Amygdala (tissue), 56 donors: ENCODE data around the gene PIMREG.
A peak's percentile ranks its signal among the peaks of the same experiment; 100 is the strongest.

Experiments used
- DNase-seq, 56 donors: peaks; one replicate each; lab custom pipeline; 2025; lab: John Stamatoyannopoulos, UW

PIMREG gene, protein sequence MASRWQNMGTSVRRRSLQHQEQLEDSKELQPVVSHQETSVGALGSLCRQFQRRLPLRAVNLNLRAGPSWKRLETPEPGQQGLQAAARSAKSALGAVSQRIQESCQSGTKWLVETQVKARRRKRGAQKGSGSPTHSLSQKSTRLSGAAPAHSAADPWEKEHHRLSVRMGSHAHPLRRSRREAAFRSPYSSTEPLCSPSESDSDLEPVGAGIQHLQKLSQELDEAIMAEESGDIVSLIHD

DNA sequence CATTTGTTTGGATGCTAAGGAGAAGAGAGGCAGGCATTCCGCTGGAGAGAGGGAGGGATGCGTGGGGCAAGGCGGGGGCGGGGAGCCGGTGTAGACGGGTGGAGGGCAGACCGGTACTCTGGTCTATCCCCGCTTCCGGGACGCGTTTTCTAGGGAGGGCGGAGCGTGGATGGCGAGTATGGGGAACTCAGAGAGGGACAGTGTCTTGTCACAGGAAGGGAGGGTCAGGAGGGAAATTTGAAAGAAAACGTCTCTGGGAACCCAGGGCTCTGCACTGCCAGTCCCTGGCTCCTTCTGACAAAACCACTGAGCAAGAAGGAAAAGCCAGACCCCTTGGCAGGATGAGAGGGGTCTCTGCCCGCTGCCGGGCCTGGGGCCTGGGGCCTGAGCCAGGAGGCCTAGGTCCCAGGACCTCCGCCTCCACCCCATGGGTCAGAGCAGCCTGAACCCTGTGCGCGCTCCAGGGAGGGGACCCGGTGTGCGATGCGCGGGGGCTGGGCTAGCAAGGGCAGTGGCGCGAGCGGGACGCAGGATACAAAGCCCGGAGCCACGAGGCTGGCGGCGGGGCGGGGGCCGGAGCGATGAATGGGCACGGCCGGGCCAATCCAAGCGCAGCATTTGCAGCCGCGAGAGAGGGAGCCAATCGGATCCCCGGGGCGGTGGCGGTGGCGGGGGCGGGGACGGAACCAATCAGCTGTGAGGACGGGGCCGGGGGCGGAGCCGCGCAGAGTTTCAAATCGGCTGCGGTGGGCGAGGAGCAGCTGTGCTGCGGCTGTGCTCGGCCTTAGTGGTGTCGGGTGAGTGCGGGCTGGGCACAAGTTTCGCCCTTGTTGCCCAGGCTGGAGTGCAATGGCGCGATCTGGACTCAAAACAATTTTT is at the start of gene PIMREG:
TSS of gene PIMREG (plus strand) at position 764 of the 879 bp plus-strand sequence. CDS start 656 bp downstream, outside the sequence.
- DNase-seq: peak; percentile 55 to 96 (median 88)

DNA sequence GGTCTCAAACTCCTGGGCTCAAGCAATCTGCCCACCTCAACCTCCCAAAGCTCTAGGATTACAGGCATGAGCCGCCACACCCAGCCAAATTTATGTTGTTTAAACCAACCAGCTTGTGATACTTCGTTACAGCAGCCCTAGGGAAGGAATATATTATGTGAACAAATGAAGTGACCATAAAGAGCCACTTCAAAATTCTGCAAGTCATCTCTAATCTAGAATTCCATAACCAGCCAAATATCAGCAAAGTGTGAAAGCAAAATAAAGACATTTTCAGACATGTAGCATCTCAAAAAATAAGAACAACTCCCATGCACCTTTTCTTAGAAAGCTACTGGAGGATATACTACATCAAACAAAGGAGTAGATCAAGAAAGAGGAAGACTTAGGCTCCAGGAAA is 45.3 kb upstream of the PIMREG start:
- DNase-seq: no peak

DNA sequence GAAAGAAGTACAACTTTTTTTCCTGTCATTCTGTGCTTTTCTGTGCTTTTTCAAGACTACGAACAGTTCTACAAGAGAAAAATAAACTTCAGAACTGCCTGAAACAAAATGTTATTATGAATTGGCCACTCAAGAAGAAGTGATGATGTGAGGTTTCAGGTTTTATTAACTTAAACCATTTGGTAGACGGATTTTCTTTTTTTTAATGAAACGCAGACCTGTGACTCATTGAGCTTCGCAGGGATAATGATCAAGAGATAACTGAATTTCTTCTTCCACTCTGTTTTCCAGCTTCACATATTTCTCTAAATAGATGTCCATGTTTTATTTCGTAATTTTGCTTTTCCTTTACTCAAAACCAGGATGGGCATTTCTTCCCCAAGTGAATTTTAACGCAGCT is 42.0 kb upstream of the PIMREG start:
- no peak for DNase-seq

DNA sequence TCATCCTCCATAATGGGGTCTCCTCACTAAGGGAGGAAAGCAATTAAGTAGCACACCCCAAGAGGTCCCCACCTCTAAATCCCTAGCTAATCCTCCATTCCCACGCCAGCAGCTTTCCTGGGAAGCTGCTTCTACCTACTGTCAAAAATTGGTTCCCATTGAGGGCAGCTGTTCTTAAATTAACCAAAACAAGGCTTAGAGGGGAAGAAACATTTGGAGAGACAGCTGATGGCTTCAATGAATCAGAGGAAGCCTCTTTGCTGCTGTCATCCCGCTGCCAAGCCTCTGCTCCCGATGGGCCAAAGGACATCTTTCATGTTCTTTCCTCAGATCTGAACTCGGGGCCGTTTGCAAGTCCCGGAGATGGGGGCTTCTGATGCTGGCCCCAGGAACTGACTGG is 36.0 kb upstream of the PIMREG start:
- DNase-seq: no peak

DNA sequence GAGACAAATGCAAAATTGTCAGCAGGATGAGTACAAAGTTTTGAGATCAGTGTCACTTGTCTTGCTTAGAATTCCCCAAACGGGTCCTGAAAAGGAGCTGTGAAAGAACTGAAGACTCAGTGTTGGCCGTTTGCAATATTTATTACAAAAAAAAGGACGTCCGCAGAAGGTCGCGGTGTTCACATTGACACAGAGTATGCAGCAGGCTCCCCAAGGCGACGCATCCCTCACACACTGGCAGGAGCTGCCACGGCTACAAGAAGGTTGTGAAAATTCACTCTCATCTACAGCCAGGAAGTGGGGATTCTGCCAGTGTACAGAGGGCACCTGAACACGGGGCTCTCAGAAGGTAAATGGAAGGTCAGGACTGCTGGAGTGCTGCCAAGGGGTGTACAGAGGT is 35.5 kb upstream of the PIMREG start:
- DNase-seq: no peak

DNA sequence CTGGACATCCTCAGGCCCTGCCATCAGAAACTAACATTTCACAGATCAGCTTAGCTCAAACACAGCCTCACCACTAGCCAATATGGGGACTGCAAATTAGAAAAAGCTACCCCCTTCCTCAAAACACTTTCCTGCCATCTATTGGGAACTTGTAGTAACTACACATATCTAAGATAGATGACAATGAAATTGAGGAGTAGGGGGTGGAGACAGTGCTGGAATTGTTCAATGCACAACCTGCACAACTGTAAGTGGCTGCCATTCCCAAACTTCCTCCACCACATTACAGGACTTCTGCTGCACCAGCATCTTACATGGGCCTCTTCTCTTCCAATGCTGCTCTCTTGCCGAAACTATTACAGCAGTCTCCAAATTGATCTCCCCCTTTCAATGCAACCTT is 31.2 kb upstream of the PIMREG start:
- DNase-seq: peak in 1 of 56 donors; percentile 3

DNA sequence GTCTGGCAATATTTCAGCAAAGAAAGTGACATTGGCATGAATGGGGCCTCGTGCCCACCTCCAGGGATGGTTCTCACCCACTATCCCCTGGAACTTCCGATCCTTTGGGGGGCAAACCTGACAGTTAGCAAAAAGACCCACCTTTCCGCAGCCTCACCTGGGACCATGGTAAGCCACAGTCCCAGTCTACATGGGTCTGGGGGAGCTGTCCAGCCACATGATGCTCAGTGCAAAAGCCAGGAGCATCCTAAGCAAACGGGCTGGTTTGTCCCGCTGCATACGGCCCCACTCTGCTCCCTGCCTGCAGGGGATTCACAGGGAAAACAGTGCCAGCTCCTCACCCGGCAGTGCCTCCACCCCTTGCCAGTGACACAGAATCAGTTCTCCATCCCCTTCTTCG is 28.6 kb upstream of the PIMREG start:
- no peak for DNase-seq

DNA sequence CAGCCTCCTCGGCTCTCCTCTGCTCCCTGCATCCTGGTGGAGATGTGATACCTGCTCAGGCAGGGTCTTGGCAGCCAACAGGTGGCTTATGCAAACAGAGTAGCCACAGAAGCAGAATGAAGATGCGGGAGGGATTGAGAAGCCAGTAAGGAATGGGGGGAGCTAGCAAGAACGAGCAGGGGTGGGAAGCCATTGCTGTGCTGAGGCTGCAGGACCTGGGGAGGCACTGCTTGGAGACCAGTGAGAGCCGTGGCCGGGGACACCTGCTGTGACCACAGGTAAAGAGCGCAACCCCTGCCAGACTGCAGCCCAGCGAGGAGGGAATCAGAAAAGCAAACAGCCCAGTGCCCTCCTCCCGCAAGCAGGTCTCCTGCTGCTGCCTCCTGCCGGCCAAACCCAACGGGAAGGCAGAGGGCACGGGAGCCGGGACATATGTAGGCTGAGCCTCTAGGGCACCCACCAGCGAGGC is 24.0 kb upstream of the PIMREG start:
- no peak for DNase-seq

DNA sequence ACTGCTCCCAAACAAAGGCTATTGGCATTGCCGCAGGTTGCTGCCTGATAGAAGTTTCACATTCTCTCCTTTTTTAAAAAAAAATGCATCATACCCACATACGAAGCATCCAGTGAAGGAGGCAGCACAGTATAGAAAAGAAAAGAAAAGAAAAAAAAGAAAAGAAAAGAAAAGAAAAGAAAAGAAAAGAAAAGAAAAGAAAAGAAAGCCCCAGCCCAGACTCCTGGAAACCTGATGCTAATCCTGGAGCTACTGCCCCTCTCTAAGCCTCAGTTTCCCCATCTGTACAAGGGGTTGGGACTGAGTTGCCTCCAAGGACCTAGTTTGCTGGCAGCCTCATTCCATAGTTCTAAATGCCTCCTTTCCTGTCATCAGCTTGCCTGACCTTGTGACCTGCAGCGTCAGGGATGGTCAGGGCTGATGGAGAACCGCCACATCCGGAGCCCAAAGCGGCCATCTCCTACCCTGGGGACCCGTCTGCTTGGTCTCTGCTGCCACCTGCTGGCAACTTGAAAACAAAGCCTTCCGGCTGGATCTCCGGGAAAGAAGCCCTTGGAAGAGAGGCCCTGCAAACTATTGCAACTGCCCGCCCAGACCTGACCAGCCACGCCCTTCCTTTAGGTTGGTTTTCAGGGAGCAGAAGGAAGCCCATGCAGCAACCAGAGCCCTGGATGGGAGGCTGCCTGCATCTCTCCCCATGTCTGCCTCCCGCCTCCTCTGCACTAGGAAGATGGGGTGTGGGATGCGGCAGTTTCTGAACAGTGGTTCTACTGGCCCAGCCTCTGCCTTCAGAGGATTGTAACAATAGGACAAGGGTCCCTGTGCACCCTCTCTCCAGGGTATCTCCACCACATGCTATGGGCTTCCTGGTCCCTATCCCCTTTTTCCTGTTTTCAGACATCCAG is 22.3 kb upstream of the PIMREG start:
- DNase-seq: peak in 54 of 56 donors; percentile 18 to 86 (median 64)

DNA sequence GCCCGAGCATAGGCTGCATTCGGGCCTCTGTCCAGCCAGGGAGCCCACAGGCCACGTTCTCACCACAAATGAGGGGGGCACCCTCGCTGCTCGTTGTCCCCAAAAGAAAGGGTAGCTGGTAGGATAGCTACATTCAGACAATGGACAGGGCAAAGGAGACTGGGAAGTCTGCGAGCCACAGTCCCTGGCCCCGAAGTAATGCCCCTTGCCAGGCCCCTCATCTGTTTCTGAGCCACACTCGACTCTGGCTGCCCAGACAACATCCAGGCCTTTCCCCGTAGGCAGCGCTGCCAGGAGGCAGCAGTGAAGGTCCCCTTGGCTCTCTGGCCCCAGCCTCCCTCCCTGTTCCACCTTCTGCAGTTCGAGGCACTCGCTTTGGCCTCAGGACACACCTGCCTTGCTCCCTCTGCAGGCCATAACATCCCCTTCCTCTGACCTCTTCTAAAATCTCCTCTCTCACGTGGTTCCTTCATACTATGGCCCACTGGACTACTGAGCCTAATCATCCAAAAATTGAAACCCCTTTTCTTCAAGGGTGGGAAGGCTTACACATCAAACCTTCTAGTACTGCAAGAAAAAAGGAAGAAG is 21.5 kb upstream of the PIMREG start:
- no peak for DNase-seq

DNA sequence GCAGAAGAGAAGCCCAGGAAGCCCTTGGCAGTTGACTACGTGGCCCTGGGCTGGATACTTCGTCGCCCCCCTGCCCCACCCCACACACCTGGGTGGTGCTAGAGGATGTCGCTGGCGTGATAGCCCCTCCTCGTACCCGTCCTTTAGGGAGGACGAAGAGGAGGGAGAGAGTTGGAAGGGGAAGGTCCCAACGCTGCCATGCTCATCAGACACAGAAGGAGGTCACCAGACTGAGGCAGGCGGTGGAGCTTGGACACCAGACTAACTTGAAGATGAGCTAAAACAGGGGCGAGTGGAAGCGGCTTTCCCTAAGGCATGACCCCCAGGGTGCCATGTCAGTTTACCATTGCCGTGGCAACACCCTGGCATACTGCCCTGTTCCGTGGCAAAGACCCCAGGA is 20.3 kb upstream of the PIMREG start:
- DNase-seq: no peak

DNA sequence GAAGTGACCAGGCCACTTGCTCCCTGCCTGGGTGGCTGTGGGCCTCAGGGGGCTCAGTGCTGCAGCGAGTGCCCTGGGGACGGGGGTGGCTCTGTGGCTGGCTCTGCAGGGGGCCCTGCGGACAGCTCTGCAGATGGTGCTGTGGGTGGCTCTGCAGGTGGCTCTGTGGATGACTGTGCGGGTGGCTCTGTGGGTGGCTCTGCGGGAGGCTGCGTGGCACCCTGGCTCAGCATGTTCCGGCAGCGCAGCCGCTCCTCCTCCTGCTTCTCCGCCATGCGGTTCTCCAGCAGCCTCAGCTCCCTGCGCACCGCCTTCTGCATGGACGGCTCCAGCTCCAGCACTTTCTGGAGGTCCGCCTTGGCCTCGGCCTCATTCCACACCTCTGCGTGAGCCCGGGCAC is 18.8 kb upstream of the PIMREG start:
- DNase-seq: peak in 2 of 56 donors; percentile 9 to 16

DNA sequence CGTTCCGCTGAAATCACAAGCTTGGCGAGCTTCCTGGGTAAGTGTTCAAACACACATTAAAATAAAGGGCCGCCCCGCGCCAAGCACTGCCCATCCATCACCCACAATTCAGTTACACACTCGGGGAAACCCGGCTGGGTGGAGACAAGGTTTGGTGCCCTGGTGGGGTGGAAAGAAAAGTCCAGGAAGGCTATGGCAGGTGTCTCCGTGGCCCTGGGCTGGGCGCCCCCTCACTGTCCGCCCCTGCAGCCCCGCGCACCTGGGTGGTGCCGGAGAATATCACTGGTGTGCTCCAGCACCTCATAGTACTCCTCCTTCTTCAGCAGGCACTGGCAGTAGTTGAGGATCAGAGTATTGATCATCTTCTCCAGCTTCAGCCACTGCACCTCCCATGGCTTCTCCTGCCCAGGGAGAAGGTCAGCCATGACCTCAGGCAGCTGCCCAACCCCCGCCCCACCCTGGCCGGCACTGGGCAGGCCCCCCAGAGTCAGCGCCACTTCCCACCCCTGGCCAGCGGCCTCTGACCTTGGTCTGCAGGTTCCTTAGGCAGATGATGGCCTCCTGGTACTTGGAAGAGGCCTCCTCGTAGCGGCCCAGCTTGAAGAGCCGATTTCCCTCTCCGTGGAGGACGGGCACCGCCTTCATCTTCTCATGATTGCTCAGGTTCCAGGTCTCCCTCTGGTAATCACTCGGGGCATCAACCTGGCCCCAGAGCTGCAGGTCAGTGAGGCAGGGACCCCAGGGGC is 17.7 kb upstream of the PIMREG start:
- DNase-seq: no peak

DNA sequence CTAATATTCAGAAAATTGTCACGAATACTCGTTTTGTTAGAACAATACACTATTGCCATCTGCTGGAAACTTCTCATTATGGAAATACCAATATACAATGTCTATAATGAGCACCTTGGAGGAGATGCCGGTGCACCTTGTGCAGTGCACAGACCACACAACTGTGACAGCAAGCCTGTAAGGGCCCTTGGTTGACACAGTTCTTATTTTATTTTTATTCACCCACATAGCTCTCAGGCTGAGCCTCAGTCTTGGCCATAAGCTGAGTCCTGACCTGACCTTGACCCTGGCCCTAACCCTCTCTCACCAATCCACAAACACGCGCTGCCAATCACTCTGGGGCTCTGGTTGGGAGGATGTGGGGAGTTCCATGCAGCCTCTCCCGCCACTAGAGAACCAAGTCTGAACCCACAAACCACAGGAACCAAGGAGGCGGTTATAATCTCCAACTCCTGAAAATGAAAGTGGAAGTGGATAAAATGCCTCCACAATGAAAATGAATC is 16.9 kb upstream of the PIMREG start:
- no peak for DNase-seq

DNA sequence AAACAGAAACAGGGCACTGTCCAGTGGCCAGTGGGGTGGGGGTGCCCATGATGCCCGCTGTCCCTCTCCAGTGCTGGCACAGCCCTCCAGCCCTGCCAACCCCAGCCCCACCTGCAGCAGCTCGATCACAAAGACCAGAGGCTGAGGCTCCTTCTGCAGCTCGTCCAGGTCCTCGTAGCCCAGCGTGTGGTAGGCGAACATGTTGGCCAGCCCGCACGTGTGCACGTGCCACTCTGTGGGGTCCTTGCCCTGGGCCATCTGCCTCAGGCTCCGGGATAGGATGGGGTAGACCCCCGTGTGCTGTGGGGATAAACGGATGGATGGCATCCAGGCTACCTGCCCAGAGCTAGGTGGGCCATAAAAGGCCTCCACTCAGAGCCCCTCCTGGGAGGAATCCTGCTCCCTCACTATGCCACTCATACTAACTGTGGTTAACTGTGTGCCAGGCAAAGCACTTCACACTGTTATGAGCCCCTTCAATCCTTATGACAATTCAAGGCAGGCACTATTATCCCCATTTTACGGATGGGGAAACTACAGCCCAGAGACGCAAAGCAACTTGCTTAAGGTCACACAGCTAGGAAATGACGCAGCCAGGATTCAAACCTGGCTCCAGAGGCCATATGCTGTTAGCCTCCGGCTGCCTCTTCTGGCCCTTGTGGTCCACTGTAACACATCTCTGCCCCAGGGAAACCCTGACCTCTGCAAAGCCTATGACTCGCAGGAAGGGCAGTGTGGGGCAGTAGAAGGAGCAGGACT is 15.9 kb upstream of the PIMREG start:
- no peak for DNase-seq

DNA sequence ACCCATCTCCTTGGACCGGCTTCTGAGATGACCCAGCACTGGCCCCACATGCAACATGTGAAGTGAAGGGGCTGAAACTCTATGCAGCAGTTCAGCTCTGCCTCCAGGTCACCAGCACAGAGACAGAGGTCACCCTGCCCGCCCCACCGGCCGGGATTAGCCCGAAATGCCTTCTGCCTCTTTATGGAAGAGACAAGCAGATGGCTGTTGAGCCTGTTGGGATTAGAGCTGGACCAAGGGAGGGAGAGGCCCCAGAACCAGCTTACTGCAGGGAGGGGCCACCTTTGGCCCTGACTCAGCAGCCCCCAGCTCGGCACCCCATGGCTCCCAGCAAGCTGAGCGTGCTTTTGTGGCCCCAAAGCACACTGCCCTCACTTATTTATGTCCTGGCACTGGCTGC is 15.0 kb upstream of the PIMREG start:
- no peak for DNase-seq

DNA sequence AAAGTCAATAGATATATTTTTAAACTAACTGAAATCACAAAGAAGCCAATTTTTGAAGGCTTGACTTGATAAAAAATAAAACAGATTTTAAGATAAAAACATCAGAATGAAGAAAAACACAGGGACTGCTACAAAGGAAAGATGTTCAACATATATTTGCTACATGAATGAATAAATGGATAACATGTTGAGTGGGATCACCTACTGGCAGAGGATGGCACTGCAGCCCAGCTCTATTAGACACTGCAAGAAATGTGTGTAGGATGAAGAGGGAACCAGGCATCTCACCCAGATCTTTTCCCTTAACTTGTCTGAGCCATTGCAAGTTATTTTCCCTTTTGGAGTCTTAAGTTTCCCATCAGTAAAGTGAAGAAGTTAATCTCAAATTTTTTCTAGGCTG is 13.5 kb upstream of the PIMREG start:
- DNase-seq: no peak

DNA sequence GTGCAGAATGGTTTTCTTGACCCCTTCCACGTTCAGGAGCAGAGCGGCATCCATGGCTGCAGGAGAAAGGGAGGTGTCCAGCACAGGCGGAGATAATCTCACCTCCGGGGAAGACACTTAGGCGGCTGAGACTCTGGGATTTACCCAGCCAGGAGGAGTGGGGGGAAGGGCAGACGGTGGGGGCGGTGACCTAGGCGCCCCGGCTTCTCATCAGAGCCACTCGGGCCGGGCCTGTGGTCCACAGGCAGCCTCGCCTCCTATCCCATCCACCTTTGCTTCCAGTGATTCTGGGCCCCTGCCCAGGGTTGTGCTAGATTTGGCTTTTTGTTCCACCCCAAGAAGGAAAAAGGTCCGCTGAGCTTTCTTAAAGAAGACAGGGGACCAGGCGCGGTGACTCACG is 9.2 kb upstream of the PIMREG start, which contains the start of gene AIPL1:
TSS of gene AIPL1 (minus strand) at position 71 of the 400 bp plus-strand sequence. CDS start at position 54, 17 bp downstream.
- no peak for DNase-seq

DNA sequence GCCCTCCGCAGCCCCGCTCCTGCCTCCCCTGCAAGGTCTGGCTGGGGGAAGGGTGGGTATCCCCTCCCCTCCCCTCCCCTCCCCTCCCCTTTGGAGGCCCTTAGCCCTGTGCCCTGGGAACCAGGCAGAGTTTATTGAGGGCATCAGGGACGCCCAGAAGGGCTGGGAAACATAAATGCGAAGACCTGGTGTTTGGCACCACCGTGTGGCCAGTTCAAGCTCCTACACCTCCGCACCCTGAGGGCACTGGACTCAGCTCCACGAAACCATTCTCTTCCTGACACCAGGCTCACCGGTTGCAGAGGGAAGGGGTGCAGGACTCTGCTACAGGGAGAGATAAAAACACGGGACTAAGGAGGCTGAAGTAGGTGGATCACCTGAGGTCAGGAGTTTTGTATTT is 8.3 kb upstream of the PIMREG start:
- DNase-seq: peak in 35 of 56 donors; percentile 3 to 73 (median 24)
